Sigmoid colon (tissue), 4 donors: ENCODE measurements around the gene HBG2.
"Not testable (repeated sequence)": the region's sequence is repeated elsewhere in the genome, so short reads cannot be mapped to it uniquely, and the experiment has no call there.

Experiments
- CTCF ChIP-seq, 4 experiments: fragments of 450-650 bp in 3 of 4; fragments of 200-600 bp in 1 of 4; IDR thresholded peaks; one replicate each; pipeline ENCODE4 v1.5.1; 2016 to 2019; ENCODE audit warnings: antibody characterized with exemption in 4 of 4, mild to moderate bottlenecking in 3 of 4, moderate library complexity in 2 of 4
- POLR2A ChIP-seq, 2 donors: fragments of 450-650 bp; IDR thresholded peaks; one replicate each; pipeline ENCODE4 v1.6.1; 2016; ENCODE audit warnings: antibody characterized with exemption in 2 of 2, mild to moderate bottlenecking in 2 of 2, moderate library complexity in 2 of 2
- POLR2AphosphoS5 ChIP-seq, 4 donors: sonication (generic); formaldehyde crosslinking; IDR thresholded peaks; one replicate each; pipeline ENCODE4 v1.6.1; 2017; ENCODE audit warnings: antibody characterized with exemption in 4 of 4

GRCh38 chr11:5294342-5294995 lies 39.9 kb upstream of the HBG2 start:
- TF ChIP-seq CTCF, POLR2A, POLR2AphosphoS5 (IDR thresholded peaks at IDR 0.05): not testable (repeated sequence)
